ENCODE results near the gene CENPP. TPM values are rescaled to one million over a fixed set of nuclear protein-coding genes. Genes with fewer than 3 reads are reported as not detected.

The CENPP gene
- total and polyA plus RNA-seq, 2 donors from 2014 or later = 1.2 to 4.2 TPM

GRCh38 chr9:92499701-92500100 lies 173.9 kb downstream of the CENPP start:
- no peak for DNase-seq
- intact Hi-C loops (cut with DNase I) = no loop called here
- Histone ChIP-seq H3K4me1 (ENCODE audit: control insufficient read depth in 2 of 3, insufficient read depth in 2 of 3, low read depth in 1 of 3, low read length in 3 of 3) (peaks cover 0 to 2% (median 0%) of the 10 kb centered on the region in 3 donors), H3K36me3 (ENCODE audit: control insufficient read depth in 2 of 3, insufficient read depth in 3 of 3, low read length in 3 of 3) (no peaks in the 10 kb centered on the region), H3K4me3 (ENCODE audit: low read length in 3 of 3) (no peak overlapping the region), H3K9me3 (ENCODE audit: control insufficient read depth in 2 of 3, insufficient read depth in 1 of 3, low read length in 3 of 3) (no peaks in the 10 kb centered on the region), H3K27me3 (ENCODE audit: control insufficient read depth, insufficient read depth, low read length) (no peaks in the 10 kb centered on the region), H3K27ac (ENCODE audit: low read depth in 2 of 2, low read length in 2 of 2) (no peak overlapping the region), H3K9ac (ENCODE audit: low read length in 3 of 3) (no peak overlapping the region)
- no peak for FAIRE-seq
- no peak for TF ChIP-seq CTCF (IDR thresholded peaks at IDR 0.05; ENCODE audit: borderline replicate concordance, extremely low read depth, insufficient read depth)

- Histone ChIP-seq H3K27ac (ENCODE audit: low read depth in 2 of 2, low read length in 2 of 2) (no peak overlapping the region), H3K27me3 (ENCODE audit: control insufficient read depth, insufficient read depth, low read length) (no peaks in the 10 kb centered on the region), H3K9ac (ENCODE audit: low read length in 3 of 3) (no peak overlapping the region), H3K4me3 (ENCODE audit: low read length in 3 of 3) (no peak overlapping the region), H3K4me1 (ENCODE audit: control insufficient read depth in 2 of 3, insufficient read depth in 2 of 3, low read depth in 1 of 3, low read length in 3 of 3) (peaks cover 0 to 2% (median 0%) of the 10 kb centered on the region in 3 donors), H3K36me3 (ENCODE audit: control insufficient read depth in 2 of 3, insufficient read depth in 3 of 3, low read length in 3 of 3) (no peaks in the 10 kb centered on the region), H3K9me3 (ENCODE audit: control insufficient read depth in 2 of 3, insufficient read depth in 1 of 3, low read length in 3 of 3) (no peaks in the 10 kb centered on the region)
- FAIRE-seq (no peak), DNase-seq (no peak)
- no peak for TF ChIP-seq CTCF (IDR thresholded peaks at IDR 0.05; ENCODE audit: borderline replicate concordance, extremely low read depth, insufficient read depth)
- intact Hi-C loops (cut with DNase I) = no loop called here
Observed at GRCh38 chr9:92500725-92501124, 175.0 kb downstream of the CENPP start.

- FAIRE-seq (no peak), DNase-seq (peak in 1 of 5 donors; percentile 35)
- Histone ChIP-seq H3K9me3 (ENCODE audit: control insufficient read depth in 2 of 3, insufficient read depth in 1 of 3, low read length in 3 of 3) (no peaks in the 10 kb centered on the region), H3K27ac (ENCODE audit: low read depth in 2 of 2, low read length in 2 of 2) (no peak overlapping the region), H3K4me3 (ENCODE audit: low read length in 3 of 3) (no peak overlapping the region), H3K4me1 (ENCODE audit: control insufficient read depth in 2 of 3, insufficient read depth in 2 of 3, low read depth in 1 of 3, low read length in 3 of 3) (peaks cover 0 to 2% (median 0%) of the 10 kb centered on the region in 3 donors), H3K36me3 (ENCODE audit: control insufficient read depth in 2 of 3, insufficient read depth in 3 of 3, low read length in 3 of 3) (no peaks in the 10 kb centered on the region), H3K27me3 (ENCODE audit: control insufficient read depth, insufficient read depth, low read length) (no peaks in the 10 kb centered on the region), H3K9ac (ENCODE audit: low read length in 3 of 3) (no peak overlapping the region)
- peak; percentile 61 for TF ChIP-seq CTCF (IDR thresholded peaks at IDR 0.05; ENCODE audit: borderline replicate concordance, extremely low read depth, insufficient read depth)
- intact Hi-C loops (cut with DNase I) = no loop called here
Observed at GRCh38 chr9:92501671-92502393, 176.1 kb downstream of the CENPP start.

Measured in kidney (tissue), 14 donors.